Right kidney (tissue), 1 donor: Measurements from ENCODE around the gene TANGO2.

Experiments used
- DNase-seq: peaks from one replicate; pipeline ENCODE4 v3.0.0-alpha.2; 2016

The TANGO2 gene

DNA sequence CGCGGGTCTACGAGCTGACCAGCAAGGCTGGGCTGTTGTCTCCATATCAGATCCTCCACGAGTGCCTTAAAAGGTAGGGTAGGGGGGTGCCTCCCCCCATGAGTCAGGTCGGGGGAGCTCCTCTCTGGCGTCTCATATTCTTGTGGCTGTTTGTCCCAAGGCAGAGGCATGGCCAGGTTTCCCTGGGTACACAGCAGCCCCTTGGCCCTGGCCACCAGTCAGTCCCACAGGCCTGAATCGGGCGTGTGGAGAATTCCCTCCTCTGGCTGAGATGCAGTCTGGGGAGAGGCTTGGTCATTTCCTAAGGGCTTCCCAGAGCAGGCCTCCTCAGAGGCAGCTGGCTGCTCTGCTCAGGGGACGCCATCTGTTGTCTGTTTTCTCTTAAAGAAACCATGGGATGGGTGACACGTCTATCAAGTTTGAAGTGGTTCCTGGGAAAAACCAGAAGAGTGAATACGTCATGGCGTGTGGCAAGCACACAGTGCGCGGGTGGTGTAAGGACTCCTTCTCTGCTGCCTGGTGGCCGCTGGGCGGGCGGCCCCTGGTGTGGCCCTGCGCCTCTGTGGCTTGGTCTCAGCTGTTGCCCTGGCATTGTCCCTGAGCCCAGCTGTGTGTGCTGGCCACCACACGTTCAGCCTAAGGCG lies 85.4 kb downstream of the TANGO2 start:
- no peak for DNase-seq

DNA sequence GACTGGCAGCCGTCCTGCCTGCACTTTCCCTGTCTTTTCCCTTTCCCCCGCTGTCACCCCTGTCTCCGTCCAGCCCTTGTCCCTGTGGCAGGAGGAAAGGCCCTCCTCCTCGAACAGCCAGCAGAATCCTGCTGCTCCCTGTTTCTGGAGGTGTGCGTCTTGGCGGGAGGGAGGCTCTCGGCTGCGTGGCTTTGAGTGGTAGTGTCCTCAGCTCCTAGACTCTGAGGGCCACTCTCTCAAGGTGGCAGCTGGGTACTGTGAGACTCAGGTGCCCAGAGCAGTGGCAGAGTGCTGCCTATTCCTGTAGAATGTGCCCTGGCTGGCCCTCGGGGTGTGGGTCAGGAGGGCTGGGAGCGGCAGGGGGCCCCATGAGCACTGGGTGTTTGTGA lies 85.9 kb downstream of the TANGO2 start:
- no peak for DNase-seq

DNA sequence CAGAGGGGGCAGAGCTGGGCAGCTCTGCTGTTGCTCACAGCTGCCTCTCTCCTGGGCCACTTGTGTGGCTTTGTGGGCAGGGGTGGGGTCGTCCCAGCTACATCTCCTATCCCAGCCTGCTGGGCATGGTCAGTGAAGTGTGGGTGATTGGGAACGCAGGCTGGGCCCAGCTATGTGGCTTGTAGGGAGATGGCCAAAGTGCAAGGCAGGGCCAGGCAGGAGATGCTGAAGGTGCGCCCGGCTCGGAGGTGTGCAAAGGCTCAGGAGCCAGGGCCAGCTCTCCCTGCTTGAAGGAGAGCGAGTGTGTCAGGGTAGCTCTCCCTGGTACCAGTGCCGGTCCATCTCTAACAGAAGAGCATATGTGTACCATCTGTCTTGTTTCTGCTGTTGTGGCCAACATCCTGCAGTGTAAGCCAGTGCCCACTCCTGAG lies 86.6 kb downstream of the TANGO2 start:
- no peak for DNase-seq

DNA sequence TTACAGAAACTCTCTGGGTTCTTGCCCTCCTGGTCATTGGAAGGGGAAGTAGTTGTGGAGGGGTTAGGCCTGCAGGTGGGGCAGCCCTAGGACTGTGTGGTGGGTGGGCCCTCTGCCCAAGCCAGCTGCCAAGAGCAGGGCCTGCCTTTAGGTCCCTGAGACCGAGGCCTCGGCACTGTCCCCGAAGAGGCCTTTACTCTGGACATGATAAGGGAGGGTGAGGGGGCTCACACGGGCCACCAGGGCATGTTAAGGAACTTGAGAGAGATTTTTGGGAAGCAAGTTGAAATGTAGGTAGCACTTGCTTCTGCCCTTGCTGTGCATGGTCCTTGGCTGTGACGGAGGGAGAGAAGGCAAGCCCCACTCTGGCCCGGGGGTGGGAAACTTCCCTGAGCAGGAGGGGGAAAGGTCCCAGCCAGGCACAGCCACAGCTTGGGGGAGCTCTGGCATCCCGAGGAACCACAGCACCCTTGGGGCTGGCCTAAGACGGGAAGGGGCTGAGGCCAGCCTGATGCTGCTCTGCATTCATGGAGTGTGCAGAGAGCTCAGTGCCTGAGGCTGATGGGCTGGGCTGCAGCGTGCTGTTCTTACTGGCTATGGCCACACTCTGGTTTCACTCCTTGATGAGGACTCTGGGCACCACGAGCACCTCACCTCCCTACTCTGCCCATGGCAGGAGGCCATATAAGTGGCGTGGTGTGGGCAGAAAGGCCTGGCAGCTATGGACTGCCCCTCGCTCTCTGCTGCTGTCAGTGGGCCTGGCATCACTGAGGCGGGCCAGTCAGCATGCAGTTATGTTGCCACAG lies 87.2 kb downstream of the TANGO2 start:
- DNase-seq = no peak

DNA sequence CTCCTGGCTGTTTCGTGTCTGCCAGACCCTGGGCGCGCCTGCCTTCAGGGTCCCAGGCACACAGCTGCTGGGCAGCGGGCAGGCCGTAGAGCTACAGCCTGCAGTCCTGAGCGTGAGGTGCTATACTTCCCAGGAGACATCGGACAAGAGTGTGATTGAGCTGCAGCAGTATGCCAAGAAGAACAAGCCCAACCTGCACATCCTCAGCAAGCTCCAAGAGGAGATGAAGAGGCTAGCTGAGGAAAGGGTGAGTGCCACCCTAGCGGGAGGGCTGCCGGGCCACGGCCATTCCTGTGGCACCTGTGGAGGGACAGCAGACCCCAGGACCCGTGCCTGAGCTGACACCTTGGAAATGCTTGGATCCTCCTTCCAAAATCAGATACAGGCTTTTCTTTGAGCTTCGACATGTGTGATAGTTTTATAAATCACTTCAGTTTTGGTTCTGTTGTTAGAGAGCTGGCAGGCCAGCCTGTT lies 87.9 kb downstream of the TANGO2 start:
- no peak for DNase-seq

DNA sequence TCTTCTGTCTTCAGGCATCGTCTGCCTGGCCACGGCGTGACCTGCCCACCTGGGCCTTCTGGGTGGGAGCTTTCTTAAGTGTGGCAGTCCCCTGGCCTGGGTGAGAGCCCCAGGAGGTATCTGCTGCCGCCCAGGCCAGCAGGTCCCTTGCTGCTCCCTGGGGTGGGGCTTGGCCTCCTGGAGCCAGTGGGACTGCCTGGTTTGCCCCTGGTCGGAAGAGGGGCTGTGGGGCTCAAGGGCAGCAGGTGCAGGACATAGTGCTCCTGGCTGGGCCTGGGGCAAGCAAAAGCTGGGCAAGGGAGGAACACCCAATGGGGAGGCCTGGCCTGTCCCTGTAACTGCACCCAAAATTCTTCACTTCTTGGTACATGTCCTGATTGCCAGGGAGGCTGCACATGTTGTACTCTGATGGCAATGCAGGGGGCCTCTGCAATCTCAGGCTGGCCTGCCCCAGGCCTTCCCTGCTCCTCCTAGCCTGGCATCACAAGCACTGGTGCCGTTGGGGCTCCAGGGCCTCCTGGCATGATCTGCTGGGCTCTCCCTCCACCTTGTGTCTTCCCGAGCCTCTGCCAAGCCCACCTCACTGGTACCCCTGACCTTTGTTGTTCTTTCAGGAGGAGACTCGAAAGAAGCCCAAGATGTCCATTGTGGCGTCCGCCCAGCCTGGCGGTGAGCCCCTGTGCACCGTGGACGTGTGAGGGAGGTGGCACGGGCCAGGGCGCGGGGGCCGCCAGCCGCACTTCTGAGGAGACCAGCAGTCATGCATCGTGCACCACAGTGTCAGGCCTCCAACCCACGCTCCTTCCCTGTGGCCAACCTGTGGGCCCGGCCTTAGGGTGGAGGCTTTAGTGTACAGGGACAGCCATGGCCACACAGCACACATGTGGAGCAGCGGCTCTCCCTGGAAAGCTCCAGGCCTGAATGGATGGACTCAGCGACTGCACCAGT lies 88.8 kb downstream of the TANGO2 start:
- no peak for DNase-seq

DNA sequence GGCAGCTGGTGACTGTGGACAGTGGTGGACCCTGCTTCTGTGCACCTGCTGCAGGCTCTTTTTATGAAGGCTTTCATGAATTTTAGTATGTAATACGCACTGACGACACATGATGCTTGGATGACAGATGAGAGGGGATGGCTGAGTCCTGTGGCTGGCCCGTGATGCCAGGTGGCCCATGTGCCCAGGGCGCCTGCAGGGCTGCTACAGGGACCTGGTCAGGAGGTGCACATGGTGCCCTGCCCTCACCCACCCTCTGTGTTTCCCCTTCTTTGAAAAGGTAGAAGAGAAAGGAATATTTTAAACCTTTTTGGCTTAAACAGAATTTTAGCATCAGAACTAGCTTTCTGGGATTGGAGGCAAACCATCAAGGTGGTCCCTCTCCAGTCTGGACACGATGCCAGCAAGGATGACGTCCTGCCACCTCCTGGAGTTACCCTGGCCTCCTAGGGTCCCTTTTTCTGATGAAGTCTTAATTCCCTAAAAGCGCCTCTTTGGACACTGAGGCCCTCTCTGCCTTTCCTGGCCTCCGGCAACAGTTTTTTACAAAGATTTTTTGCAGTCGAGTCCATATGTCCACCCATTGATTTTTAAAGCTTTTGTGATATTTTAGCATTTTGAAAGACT lies 89.6 kb downstream of the TANGO2 start:
- DNase-seq = no peak

DNA sequence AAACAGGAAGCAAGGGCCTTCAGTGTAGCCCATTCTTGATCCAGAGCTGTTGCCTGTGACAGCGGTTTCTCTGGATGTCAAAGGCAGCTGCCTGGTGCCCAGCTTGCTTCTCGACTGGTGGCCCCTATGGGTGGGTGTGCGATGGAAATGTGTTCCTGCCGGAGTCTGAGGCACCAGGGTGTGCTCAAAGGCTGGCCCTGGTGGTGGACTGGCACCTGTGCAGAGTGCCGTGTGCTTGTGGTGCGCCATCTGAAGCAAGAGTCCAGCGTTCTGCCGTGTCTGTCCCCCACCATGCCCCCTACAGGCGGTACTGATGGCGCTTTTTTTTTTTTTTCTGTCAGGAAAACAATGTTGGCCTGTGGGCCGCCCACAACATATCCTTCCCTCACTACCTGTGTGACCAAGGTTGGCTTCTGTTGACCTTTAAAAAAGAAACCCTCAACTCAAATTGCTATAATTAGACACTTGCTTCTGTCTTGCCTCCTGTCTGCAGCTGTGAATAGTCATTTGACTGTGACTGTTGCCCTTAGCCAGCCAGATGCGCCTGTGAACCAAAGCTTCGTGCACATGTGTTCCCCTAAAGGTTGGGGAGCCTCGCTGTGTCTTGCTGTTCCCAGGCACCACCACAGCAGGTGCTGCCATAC lies 90.3 kb downstream of the TANGO2 start:
- DNase-seq = no peak

DNA sequence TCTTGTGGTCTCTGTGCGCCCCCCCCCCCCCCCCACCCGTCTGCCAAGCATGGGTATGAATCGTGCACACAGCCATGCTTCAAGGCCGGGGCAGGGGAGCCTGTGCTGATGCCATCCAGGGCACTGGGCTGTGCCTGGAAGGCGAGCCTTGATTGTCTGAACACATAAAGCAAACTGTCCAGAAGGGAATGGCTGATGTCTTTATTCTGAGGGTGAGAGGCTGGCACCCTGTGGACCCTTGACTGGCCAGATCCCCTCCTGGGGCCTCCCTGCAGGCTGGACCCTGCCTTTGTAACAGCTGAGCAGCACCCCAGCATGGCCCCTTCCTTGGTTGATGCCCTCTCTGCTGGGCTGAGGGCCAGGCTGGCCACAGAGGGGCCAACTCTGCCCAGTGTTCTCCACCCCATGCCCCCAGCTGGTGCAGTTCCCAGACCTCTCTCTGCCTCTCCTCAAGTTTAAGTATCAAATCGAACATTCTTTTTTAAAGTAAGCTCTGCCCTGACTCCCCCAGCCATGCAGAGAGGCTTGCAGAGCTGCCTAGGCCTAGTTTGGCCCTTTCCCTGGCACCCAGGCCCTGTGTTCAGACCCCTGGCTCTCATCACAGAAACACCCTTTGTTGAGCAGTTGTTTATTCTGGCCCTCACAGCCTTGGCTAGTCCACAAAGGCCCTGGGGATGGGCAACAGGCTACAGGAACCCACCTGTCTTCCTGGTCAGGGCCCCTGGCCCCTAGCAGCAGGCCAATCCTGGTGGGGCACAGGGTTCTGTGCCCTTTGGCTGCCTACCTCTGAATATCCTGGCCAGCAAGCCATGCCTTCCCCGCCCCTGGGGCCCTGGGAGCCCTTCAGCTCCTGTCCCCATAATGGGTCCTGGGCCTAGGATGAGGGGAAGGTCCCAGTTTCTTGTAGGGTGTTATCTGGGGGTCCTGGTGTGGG lies 91.0 kb downstream of the TANGO2 start:
- no peak for DNase-seq

DNA sequence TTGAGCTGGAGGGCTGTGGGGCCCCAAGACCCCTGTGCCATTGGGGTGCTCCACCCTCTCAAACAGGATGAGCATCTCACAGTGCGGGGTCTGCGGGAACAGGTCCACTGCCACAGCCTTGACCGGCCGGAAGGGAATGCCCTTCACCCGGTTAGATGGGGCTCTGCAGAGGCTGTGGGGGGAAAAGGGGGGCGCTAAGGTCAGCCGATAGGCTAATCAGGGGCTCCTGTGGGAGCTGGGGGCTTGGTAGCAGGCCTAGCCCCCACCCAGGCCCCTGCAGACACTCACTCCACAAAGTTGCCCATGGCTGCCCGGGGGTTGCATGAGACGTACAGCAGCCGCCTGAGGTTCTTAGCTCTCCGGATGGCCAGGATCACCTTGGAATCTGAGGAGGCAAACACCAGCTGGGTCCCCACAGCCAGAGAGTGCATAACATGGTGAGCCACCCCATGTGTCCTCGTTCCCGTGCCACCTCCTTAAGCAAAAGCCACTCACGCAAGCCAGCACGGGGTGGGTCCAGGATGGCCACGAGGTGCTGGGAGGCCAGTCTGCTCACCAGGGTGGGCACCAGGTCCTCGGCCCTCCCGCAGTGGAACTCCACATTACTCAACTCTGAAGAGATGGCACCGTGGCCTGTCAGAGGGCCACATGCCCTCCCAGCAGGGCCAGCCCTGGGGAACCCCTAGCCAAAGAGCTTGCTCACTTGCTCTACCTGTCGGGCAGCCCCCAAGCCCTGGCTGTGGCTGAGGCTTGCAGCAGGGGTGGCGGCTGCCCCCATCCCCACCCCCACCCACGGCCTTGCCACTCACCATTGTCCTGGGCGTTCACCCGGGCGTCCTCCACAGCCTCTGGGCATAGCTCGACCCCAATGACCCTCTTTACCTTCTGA lies 92.0 kb downstream of the TANGO2 start:
- DNase-seq = no peak

DNA sequence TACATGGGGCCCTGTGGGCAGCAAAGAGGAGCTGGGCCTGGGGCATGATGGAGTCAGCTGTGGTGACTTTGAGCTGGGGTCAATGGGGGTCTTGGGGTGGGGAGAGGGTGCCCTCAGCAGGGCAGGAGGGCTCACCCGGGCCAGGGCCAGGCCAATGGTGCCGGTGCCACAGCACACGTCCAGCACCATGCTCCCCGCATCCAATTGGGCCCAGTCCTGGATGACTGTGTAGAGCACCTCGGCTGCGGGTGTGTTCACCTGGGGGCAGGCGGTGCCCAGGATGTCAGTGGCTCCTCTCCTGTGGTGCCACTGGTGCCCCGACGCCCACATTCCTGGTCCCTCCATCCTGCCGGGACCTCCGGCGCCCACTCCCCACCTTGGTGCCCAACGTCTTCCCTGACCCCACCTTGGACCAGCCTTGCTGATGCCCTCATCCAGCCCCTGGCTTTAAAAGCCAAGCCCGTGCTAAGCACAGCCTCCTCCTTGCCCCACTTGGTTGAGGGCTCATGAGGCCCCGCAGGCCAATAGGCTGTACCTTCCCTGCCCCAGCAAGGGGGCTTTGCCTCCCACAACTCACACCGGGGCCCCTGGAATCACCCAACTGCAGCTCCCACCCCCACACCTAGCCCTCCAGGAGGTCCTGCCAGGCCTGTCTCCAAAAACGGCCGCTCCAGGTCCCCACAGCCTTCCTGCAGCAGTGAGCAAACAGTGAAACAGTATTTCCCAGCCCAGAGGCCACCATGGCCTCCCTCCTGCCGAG lies 92.8 kb downstream of the TANGO2 start:
- DNase-seq = no peak

DNA sequence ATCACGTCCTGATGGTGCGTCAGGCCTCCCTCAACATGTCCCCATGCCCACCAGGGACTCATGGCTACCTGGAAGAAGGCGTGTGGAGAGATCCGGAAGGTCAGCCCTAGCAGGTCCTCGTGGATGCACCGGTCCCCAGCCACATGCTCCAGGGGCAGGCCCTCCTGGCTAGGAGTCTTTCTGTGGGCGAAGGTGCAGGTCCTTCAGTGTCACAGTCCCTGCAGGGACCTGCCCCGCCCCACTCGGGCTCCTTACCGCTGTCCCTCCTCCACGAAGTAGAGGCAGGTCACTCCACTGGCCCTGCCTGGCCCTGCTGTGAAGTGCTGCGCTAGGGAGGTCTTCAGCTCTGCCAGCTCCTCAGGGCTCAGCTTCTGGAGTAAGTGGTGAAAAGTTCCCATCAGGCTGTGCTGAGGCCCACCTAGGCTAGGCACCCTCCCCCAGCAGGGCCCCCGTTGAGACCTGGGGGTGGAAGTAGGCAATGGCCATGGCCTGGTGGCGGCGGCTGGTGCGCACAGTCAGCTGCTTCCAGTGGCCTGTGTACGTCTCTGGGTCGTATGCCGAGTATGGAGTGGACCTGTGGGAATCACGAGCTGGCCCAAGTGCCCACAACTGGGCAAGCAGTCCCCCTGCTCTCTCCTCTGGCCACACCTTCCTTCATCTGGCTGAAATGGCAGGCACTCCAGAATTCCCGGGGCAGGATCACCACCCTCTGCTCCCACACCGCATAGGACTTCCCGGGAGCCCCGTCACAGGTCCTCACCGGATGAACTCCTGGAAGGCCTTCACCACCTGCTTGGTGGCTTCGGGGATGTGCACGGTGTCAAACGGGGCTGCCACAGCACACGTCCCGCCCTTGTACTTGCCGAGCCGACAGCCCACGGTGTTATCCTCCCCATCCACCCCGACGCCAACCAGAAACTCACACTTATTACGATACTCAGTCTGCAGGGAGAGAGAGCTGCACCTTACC lies 93.9 kb downstream of the TANGO2 start:
- no peak for DNase-seq

DNA sequence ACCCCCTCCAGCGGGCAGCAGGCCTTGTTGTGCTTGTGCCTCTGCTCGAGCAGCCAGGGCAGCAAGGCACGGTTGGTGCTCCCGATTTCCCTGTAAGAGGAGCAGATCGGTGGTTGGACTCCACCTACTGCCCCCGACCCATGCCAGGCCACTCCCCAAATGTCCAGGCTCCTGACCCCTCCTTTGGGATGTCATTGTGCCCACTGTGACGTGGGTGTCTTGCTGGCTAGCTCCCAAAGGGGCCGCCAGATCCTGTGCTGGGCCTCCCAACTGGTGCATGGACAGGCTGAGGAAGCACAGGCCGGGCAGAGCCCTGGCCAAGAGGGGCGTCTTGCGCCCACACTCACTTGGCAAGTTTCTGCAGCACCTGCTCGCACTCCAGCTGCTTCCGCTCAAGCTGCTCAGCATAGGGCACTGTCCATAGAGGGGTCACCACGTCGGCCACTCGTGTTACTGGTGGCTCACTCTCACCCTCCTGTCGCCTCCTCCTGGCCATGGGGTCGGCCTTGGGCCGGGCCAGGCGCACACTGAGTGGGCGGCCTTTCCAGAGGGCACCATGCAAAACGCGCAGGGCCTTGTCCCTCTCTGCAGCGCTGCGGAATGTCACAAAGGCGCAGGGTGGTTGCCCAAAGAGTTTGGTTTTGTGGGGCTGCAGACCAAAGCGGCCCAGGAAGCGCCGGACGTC lies 94.9 kb downstream of the TANGO2 start, which contains the start of gene RANBP1:
Gene RANBP1 (plus strand): TSS at position 414 of the 685 bp plus-strand sequence. CDS start 81 bp downstream, at position 495.
- no peak for DNase-seq

DNA sequence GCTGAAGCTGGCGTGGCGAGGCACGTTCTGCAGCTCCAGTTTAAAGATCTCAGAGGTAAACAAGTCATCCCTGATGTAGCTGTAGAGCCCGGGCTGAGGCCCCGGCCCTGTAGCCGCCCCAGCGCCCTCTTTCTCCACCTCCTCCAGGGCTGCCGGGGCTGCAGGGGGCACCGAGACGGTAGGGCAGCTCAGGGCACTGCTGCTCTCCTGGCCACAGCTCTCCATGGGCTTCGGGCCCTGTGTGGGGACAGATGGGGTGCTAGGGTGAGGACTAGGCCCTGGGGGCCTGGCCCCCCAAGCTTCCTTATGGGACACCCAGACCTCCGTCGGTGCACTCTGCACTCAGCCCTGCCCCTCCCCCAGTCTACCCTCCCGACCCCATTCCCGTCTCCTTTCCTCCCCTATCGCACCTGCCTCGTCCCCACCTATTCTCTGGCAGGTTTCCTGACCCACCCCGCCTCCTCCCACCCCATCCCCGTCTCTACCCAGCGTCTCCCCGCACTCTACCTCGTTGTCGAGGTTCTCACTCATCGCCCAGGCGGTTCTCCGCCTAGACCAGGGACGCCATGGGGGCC lies 95.6 kb downstream of the TANGO2 start:
- no peak for DNase-seq
